Measurements from ENCODE around the gene IL1A.
A peak's percentile ranks its signal among the peaks of the same experiment; 100 is the strongest.
"Not testable (repeated sequence)": the region's sequence is repeated elsewhere in the genome, so short reads cannot be mapped to it uniquely, and the experiment has no call there.

IL1A gene, protein sequence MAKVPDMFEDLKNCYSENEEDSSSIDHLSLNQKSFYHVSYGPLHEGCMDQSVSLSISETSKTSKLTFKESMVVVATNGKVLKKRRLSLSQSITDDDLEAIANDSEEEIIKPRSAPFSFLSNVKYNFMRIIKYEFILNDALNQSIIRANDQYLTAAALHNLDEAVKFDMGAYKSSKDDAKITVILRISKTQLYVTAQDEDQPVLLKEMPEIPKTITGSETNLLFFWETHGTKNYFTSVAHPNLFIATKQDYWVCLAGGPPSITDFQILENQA

GRCh38 chr2:112784199-112785189 is at the start of gene IL1A:
TSS of gene IL1A (minus strand) at chr2:112784493. CDS start at chr2:112783770, 723 bp downstream.
- H3K9me3 ChIP-seq (ENCODE audit: insufficient read depth, low read length), result no peaks in the 10 kb centered on the region
- H3K4me1 ChIP-seq (ENCODE audit: insufficient read depth, insufficient read length), result peaks cover 2% of the 10 kb centered on the region
- H3K27me3 ChIP-seq (ENCODE audit: insufficient read depth, insufficient read length), result no peaks in the 10 kb centered on the region
- peak; percentile 57 for DNase-seq (ENCODE audit: low read depth, low spot score)
- H3K4me3 ChIP-seq (ENCODE audit: insufficient read length, low read depth), result no peak within 1 kb of the TSS
- no peak for TF ChIP-seq ZNF274 (IDR thresholded peaks at IDR 0.05; ENCODE audit: low read depth, low read length)
- no peak for TF ChIP-seq SUZ12 (IDR thresholded peaks at IDR 0.05; ENCODE audit: extremely low read depth, insufficient read depth, insufficient read length)
- no peak for TF ChIP-seq YY1 (IDR thresholded peaks at IDR 0.05; ENCODE audit: insufficient read depth, insufficient read length)
- H3K36me3 ChIP-seq (ENCODE audit: insufficient read depth, insufficient read length, low read length), result no peaks in the 10 kb centered on the region
- no peak within 1 kb of the TSS for H3K9ac ChIP-seq (ENCODE audit: insufficient read length, low read depth)

- TF ChIP-seq YY1 (IDR thresholded peaks at IDR 0.05; ENCODE audit: insufficient read depth, insufficient read length) (no peak), SUZ12 (IDR thresholded peaks at IDR 0.05; ENCODE audit: extremely low read depth, insufficient read depth, insufficient read length) (no peak), ZNF274 (IDR thresholded peaks at IDR 0.05; ENCODE audit: low read depth, low read length) (no peak)
- no peak for DNase-seq (ENCODE audit: low read depth, low spot score)
- Histone ChIP-seq H3K4me1 (ENCODE audit: insufficient read depth, insufficient read length) (peaks cover 3% of the 10 kb centered on the region), H3K36me3 (ENCODE audit: insufficient read depth, insufficient read length, low read length) (no peaks in the 10 kb centered on the region), H3K4me3 (ENCODE audit: insufficient read length, low read depth) (no peak overlapping the region), H3K9ac (ENCODE audit: insufficient read length, low read depth) (no peak overlapping the region), H3K27me3 (ENCODE audit: insufficient read depth, insufficient read length) (no peaks in the 10 kb centered on the region), H3K9me3 (ENCODE audit: insufficient read depth, low read length) (no peaks in the 10 kb centered on the region)
Measured at GRCh38 chr2:112833976-112834375, 49.7 kb upstream of the IL1A start.

DNA sequence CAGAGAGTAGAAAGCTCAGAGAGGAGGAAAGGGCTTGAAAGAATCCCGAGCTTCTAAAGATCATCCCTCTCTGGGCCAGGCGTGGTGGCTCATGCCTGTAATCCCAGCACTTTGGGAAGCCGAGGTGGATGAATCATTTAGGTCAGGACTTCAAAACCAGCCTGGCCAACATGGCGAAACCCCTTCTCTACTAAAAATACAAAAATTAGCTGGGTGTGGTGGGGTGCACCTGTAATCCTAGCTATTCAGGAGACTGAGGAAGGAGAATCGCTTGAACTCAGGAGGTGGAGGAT is 49.3 kb upstream of the IL1A start:
- H3K9ac ChIP-seq (ENCODE audit: insufficient read length, low read depth); H3K36me3 ChIP-seq (ENCODE audit: insufficient read depth, insufficient read length, low read length); DNase-seq (ENCODE audit: low read depth, low spot score); H3K4me1 ChIP-seq (ENCODE audit: insufficient read depth, insufficient read length); H3K9me3 ChIP-seq (ENCODE audit: insufficient read depth, low read length); H3K27me3 ChIP-seq (ENCODE audit: insufficient read depth, insufficient read length); H3K4me3 ChIP-seq (ENCODE audit: insufficient read length, low read depth): not testable (repeated sequence)

DNA sequence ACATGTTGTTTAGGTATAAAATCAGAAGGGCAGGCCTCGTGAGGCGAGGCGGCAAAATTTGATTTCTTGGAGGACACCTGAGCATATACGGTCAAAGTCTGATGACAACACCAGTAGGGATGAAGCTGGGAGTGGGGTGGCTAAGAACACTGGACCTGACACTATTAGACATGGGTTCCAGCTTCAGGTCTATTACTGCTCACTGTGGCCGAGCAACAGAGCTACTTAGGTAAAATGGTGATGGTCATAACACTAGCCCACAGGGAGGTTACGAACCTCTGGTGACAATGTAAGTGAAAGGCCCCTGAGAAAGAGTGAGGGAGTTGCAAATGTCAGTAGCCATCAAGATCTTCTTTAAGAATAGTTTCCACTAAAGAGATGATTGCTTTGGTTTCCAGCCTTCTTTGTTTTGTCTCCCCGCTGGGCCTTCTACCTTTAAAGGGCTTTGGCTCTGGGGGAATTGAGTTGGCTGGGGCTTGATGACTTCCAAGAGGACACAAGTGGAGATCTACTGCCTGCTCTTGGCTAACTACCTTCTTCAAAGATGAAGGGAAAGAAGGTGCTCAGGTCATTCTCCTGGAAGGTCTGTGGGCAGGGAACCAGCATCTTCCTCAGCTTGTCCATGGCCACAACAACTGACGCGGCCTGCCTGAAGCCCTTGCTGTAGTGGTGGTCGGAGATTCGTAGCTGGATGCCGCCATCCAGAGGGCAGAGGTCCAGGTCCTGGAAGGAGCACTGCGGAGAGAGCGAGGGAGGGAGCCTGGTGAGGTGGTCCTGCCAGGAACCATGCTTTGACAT is 48.7 kb upstream of the IL1A start:
- H3K9ac ChIP-seq (ENCODE audit: insufficient read length, low read depth), result no peak overlapping the region
- no peak overlapping the region for H3K4me3 ChIP-seq (ENCODE audit: insufficient read length, low read depth)
- no peak for DNase-seq (ENCODE audit: low read depth, low spot score)
- H3K4me1 ChIP-seq (ENCODE audit: insufficient read depth, insufficient read length), result peaks cover 3% of the 10 kb centered on the region
- TF ChIP-seq ZNF274 (IDR thresholded peaks at IDR 0.05; ENCODE audit: low read depth, low read length), result no peak
- no peak for TF ChIP-seq YY1 (IDR thresholded peaks at IDR 0.05; ENCODE audit: insufficient read depth, insufficient read length)
- no peak for TF ChIP-seq SUZ12 (IDR thresholded peaks at IDR 0.05; ENCODE audit: extremely low read depth, insufficient read depth, insufficient read length)
- H3K36me3 ChIP-seq (ENCODE audit: insufficient read depth, insufficient read length, low read length), result no peaks in the 10 kb centered on the region
- H3K27me3 ChIP-seq (ENCODE audit: insufficient read depth, insufficient read length), result no peaks in the 10 kb centered on the region
- no peaks in the 10 kb centered on the region for H3K9me3 ChIP-seq (ENCODE audit: insufficient read depth, low read length)

GRCh38 chr2:112831946-112832840 is 47.9 kb upstream of the IL1A start:
- no peak for DNase-seq (ENCODE audit: low read depth, low spot score)
- Histone ChIP-seq H3K9ac (ENCODE audit: insufficient read length, low read depth) (no peak overlapping the region), H3K4me3 (ENCODE audit: insufficient read length, low read depth) (no peak overlapping the region), H3K9me3 (ENCODE audit: insufficient read depth, low read length) (no peaks in the 10 kb centered on the region), H3K27me3 (ENCODE audit: insufficient read depth, insufficient read length) (no peaks in the 10 kb centered on the region), H3K36me3 (ENCODE audit: insufficient read depth, insufficient read length, low read length) (no peaks in the 10 kb centered on the region), H3K4me1 (ENCODE audit: insufficient read depth, insufficient read length) (peaks cover 3% of the 10 kb centered on the region)
- TF ChIP-seq ZNF274 (IDR thresholded peaks at IDR 0.05; ENCODE audit: low read depth, low read length) (no peak), SUZ12 (IDR thresholded peaks at IDR 0.05; ENCODE audit: extremely low read depth, insufficient read depth, insufficient read length) (no peak), YY1 (IDR thresholded peaks at IDR 0.05; ENCODE audit: insufficient read depth, insufficient read length) (no peak)

GRCh38 chr2:112831513-112831845 is 47.2 kb upstream of the IL1A start:
- Histone ChIP-seq H3K9ac (ENCODE audit: insufficient read length, low read depth) (no peak overlapping the region), H3K4me1 (ENCODE audit: insufficient read depth, insufficient read length) (peaks cover 3% of the 10 kb centered on the region), H3K36me3 (ENCODE audit: insufficient read depth, insufficient read length, low read length) (no peaks in the 10 kb centered on the region), H3K9me3 (ENCODE audit: insufficient read depth, low read length) (no peaks in the 10 kb centered on the region; the same call in 1 of the 2 replicates), H3K27me3 (ENCODE audit: insufficient read depth, insufficient read length) (no peaks in the 10 kb centered on the region), H3K4me3 (ENCODE audit: insufficient read length, low read depth) (no peak overlapping the region)
- no peak for DNase-seq (ENCODE audit: low read depth, low spot score)
- TF ChIP-seq SUZ12 (IDR thresholded peaks at IDR 0.05; ENCODE audit: extremely low read depth, insufficient read depth, insufficient read length), result no peak
- no peak for TF ChIP-seq ZNF274 (IDR thresholded peaks at IDR 0.05; ENCODE audit: low read depth, low read length)
- no peak for TF ChIP-seq YY1 (IDR thresholded peaks at IDR 0.05; ENCODE audit: insufficient read depth, insufficient read length)
